Mucosa of rectum (tissue), 2 donors: ENCODE data around the gene TWSG1.
"Not testable (repeated sequence)": the region's sequence is repeated elsewhere in the genome, so short reads cannot be mapped to it uniquely, and the experiment has no call there.

Source experiments
- H3K27ac ChIP-seq, 2 donors: one replicate each; pipeline ENCODE4 v1.7.0; 2013; ENCODE audit warnings: inconsistent platforms in 2 of 2, low read depth in 2 of 2, low read length in 2 of 2
- H3K27me3 ChIP-seq, 2 donors: one replicate each; pipeline ENCODE4 v1.7.0; 2013; ENCODE audit warnings: low read length in 2 of 2; ENCODE audit not compliant: control insufficient read depth in 2 of 2, insufficient read depth in 2 of 2
- H3K36me3 ChIP-seq, 2 donors: one replicate each; pipeline ENCODE4 v1.7.0; 2013; ENCODE audit warnings: low read length in 2 of 2; ENCODE audit not compliant: control insufficient read depth in 2 of 2, insufficient read depth in 2 of 2
- H3K4me1 ChIP-seq, 2 donors: one replicate each; pipeline ENCODE4 v1.7.0; 2013; ENCODE audit warnings: low read length in 2 of 2, mild to moderate bottlenecking in 1 of 2; ENCODE audit not compliant: control insufficient read depth in 2 of 2, insufficient read depth in 2 of 2
- H3K4me3 ChIP-seq, 2 donors: one replicate each; pipeline ENCODE4 v1.7.0; 2013; ENCODE audit warnings: low read length in 2 of 2
- H3K9ac ChIP-seq, 2 donors: one replicate each; pipeline ENCODE4 v1.7.0; 2013; ENCODE audit warnings: low read length in 2 of 2, low read depth in 1 of 2, mild to moderate bottlenecking in 1 of 2
- H3K9me3 ChIP-seq, 2 donors: one replicate each; pipeline ENCODE4 v1.7.0; 2013; ENCODE audit warnings: low read length in 2 of 2; ENCODE audit not compliant: control insufficient read depth in 2 of 2
- donor health status: healthy.
- donor health status: Normal muscosa, but diverticular disease.

The TWSG1 gene

DNA sequence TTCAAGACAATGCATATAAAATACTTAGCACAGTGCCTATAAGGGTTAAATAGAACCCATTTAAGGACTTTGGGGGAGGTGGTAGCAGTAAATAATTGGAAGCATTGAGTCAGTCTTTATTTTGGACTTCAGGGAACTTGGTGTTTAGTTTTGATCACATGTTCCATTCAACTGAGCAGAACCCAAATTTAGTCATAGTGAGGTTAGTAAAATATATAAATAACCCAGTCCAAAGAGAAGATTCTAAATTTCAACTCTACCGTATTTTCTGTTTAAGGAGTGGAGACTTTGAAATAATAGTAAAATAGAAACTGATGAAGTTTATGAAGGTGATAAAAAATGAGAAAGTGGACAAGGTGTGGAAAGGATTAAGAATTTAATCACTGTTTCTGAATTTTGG is 19.7 kb downstream of the TWSG1 start:
- Histone ChIP-seq H3K36me3 (no peaks in the 10 kb centered on the region), H3K27ac (no peak overlapping the region), H3K9me3 (no peaks in the 10 kb centered on the region), H3K4me1 (no peaks in the 10 kb centered on the region), H3K9ac (no peak overlapping the region), H3K4me3 (no peak overlapping the region), H3K27me3 (no peaks in the 10 kb centered on the region)

GRCh38 chr18:9356976-9357375 is 22.4 kb downstream of the TWSG1 start:
- no peak overlapping the region for H3K27ac ChIP-seq
- H3K9me3 ChIP-seq: no peaks in the 10 kb centered on the region
- no peaks in the 10 kb centered on the region for H3K36me3 ChIP-seq
- no peak overlapping the region for H3K4me3 ChIP-seq
- H3K4me1 ChIP-seq: no peaks in the 10 kb centered on the region
- H3K27me3 ChIP-seq: no peaks in the 10 kb centered on the region
- H3K9ac ChIP-seq: no peak overlapping the region

- Histone ChIP-seq H3K27me3 (no peaks in the 10 kb centered on the region), H3K9me3 (no peaks in the 10 kb centered on the region), H3K4me3 (no peak overlapping the region), H3K9ac (no peak overlapping the region), H3K36me3 (no peaks in the 10 kb centered on the region), H3K27ac (no peak overlapping the region), H3K4me1 (peaks cover 0 to 2% of the 10 kb centered on the region in 2 donors)
Measured at GRCh38 chr18:9359796-9360195, 25.2 kb downstream of the TWSG1 start.

GRCh38 chr18:9361191-9361590 is 26.6 kb downstream of the TWSG1 start:
- H3K27ac ChIP-seq: no peak overlapping the region

GRCh38 chr18:9362869-9363268 is 28.3 kb downstream of the TWSG1 start:
- no peak overlapping the region for H3K4me3 ChIP-seq
- H3K4me1 ChIP-seq: peaks cover 0 to 2% of the 10 kb centered on the region in 2 donors
- no peaks in the 10 kb centered on the region for H3K36me3 ChIP-seq
- no peak overlapping the region for H3K27ac ChIP-seq
- H3K9me3 ChIP-seq: no peaks in the 10 kb centered on the region
- H3K9ac ChIP-seq: no peak overlapping the region
- H3K27me3 ChIP-seq: no peaks in the 10 kb centered on the region

More at GRCh38 chr18:9361191-9361590, 26.6 kb downstream of the TWSG1 start:
- no peaks in the 10 kb centered on the region for H3K27me3 ChIP-seq
- no peaks in the 10 kb centered on the region for H3K36me3 ChIP-seq
- peaks cover 0 to 2% of the 10 kb centered on the region in 2 donors for H3K4me1 ChIP-seq
- no peaks in the 10 kb centered on the region for H3K9me3 ChIP-seq
- no peak overlapping the region for H3K4me3 ChIP-seq
- no peak overlapping the region for H3K9ac ChIP-seq

DNA sequence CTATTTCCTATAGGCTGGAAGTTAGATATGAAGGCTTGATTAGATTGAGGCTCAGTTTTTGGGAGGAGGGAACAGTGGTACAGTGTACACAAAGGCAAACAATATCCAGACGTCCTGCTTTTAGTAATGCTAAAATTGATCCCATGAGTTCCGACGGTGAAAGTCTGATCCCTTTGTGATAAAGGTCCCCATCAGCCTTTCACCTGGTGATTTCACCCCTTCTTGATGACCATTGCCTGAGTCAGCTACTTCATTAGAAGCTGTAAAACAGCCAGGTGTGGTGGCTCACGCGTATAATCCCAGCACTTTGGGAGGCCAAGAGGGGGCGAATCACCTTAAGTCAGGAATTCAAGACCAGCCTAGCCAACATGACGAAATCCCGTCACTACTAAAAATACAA is 29.7 kb downstream of the TWSG1 start:
- Histone ChIP-seq H3K27ac (no peak overlapping the region), H3K4me3 (no peak overlapping the region), H3K4me1 (peaks cover 0 to 2% of the 10 kb centered on the region in 2 donors), H3K27me3 (no peaks in the 10 kb centered on the region), H3K9me3 (no peaks in the 10 kb centered on the region), H3K36me3 (no peaks in the 10 kb centered on the region), H3K9ac (no peak overlapping the region)

- Histone ChIP-seq H3K27me3 (no peaks in the 10 kb centered on the region), H3K4me3 (no peak overlapping the region), H3K9me3 (no peaks in the 10 kb centered on the region), H3K36me3 (no peaks in the 10 kb centered on the region), H3K4me1 (peaks cover 0 to 2% of the 10 kb centered on the region in 2 donors), H3K27ac (no peak overlapping the region), H3K9ac (no peak overlapping the region)
Measured at GRCh38 chr18:9365406-9365805, 30.8 kb downstream of the TWSG1 start.

GRCh38 chr18:9366126-9366714 is 31.6 kb downstream of the TWSG1 start:
- Histone ChIP-seq H3K9me3 (no peaks in the 10 kb centered on the region), H3K27me3 (no peaks in the 10 kb centered on the region), H3K27ac (no peak overlapping the region), H3K4me3 (no peak overlapping the region), H3K9ac (peak overlapping the region in 1 of 2 donors; percentile 34), H3K36me3 (no peaks in the 10 kb centered on the region), H3K4me1 (peaks cover 0 to 2% of the 10 kb centered on the region in 2 donors)

DNA sequence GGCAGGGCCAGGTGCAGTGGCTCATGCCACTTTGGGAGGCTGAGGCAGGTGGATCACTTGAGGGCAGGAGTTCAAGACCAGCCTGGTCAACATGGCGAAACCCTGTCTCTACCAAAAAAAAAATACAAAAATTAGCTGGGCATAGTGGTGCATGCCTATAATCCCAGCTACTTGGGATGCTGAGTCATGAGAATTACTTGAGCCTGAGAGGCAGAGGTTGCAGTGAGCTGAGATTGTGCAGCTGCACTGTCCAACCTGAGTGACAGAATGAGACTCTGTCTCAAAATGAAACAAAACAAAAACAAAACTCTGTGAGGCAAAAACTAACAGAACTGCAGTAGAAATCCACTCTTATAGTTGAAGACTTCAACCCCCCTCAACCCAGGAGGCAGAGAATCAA is 38.7 kb downstream of the TWSG1 start:
- not testable (repeated sequence) for H3K4me3 ChIP-seq, H3K9me3 ChIP-seq, H3K27ac ChIP-seq, H3K27me3 ChIP-seq, H3K36me3 ChIP-seq, H3K4me1 ChIP-seq, H3K9ac ChIP-seq

- H3K36me3 ChIP-seq: no peaks in the 10 kb centered on the region
- no peak overlapping the region for H3K27ac ChIP-seq
- no peak overlapping the region for H3K4me3 ChIP-seq
- H3K27me3 ChIP-seq: no peaks in the 10 kb centered on the region
- H3K9ac ChIP-seq: no peak overlapping the region
- no peaks in the 10 kb centered on the region for H3K4me1 ChIP-seq
- H3K9me3 ChIP-seq: peaks cover 0 to 2% of the 10 kb centered on the region in 2 donors
Measured at GRCh38 chr18:9379118-9379517, 44.5 kb downstream of the TWSG1 start.

GRCh38 chr18:9380101-9380500 is 45.5 kb downstream of the TWSG1 start:
- no peaks in the 10 kb centered on the region for H3K36me3 ChIP-seq
- H3K9me3 ChIP-seq: peaks cover 0 to 2% of the 10 kb centered on the region in 2 donors
- no peak overlapping the region for H3K4me3 ChIP-seq
- H3K27ac ChIP-seq: peak overlapping the region in 1 of 2 donors; percentile 15
- no peaks in the 10 kb centered on the region for H3K27me3 ChIP-seq
- H3K4me1 ChIP-seq: no peaks in the 10 kb centered on the region
- no peak overlapping the region for H3K9ac ChIP-seq
